Measurements from ENCODE around the gene LRBA.
"Not testable (repeated sequence)": the region's sequence is repeated elsewhere in the genome, so short reads cannot be mapped to it uniquely, and the experiment has no call there.

The LRBA gene

DNA sequence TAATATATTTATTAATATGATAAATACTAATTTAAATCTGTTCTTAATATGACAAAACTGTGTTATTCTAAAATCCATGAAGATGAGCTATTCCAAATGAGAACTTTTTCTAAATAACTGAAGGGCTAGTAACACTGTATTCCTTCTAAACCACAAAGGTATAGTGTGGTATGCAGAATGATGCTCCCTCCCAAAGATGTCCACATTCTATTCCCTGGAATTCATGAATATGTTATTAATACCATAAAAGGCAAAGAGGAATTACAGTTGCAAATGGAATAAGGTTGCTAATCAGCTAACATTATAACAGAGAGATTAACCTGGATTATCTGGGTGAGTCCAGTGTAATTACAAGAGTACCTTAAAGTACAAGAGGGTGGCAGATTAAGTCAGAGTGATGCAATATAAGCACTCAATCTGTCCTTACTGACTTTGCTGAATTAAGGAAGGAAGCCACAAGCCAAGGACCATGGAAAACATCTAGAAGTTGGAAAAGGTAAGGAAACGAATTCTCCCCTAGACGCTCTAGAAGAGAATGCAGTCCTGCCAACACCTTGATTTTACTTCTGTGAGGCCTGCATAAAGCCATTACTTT is 453.8 kb downstream of the LRBA start:
- TF ChIP-seq, protein P1, sequence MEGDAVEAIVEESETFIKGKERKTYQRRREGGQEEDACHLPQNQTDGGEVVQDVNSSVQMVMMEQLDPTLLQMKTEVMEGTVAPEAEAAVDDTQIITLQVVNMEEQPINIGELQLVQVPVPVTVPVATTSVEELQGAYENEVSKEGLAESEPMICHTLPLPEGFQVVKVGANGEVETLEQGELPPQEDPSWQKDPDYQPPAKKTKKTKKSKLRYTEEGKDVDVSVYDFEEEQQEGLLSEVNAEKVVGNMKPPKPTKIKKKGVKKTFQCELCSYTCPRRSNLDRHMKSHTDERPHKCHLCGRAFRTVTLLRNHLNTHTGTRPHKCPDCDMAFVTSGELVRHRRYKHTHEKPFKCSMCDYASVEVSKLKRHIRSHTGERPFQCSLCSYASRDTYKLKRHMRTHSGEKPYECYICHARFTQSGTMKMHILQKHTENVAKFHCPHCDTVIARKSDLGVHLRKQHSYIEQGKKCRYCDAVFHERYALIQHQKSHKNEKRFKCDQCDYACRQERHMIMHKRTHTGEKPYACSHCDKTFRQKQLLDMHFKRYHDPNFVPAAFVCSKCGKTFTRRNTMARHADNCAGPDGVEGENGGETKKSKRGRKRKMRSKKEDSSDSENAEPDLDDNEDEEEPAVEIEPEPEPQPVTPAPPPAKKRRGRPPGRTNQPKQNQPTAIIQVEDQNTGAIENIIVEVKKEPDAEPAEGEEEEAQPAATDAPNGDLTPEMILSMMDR (IDR thresholded peaks at IDR 0.05; ENCODE audit: low read length): no peak
- TF ChIP-seq EZH2phosphoT487 (IDR thresholded peaks at IDR 0.05; ENCODE audit: low read length) (no peak), EZH2 (optimal IDR thresholded peaks at IDR 0.05; ENCODE audit: low read depth, low read length) (no peak)
- no peaks in the 10 kb centered on the region for H3K9me3 ChIP-seq (replicated peaks; ENCODE audit: insufficient read depth, low read length)
- H3K9me2 ChIP-seq (replicated peaks; ENCODE audit: insufficient read depth, low read length): no peaks in the 10 kb centered on the region
- H3K9ac ChIP-seq (ENCODE audit: low read length): no peak overlapping the region
- no peak overlapping the region for H3K27ac ChIP-seq (ENCODE audit: low read length)
- no peaks in the 10 kb centered on the region for H3F3A ChIP-seq (ENCODE audit: insufficient read depth, low read length)
- no peaks in the 10 kb centered on the region for H3K36me3 ChIP-seq (replicated peaks; ENCODE audit: insufficient read depth, low read length)
- H4K20me1 ChIP-seq (ENCODE audit: insufficient read depth, low read length): no peaks in the 10 kb centered on the region
- no peaks in the 10 kb centered on the region for H3K79me2 ChIP-seq (ENCODE audit: low read length)
- no peaks in the 10 kb centered on the region for H3K27me3 ChIP-seq (replicated peaks; ENCODE audit: insufficient read depth, low read length)
- H3K4me2 ChIP-seq (ENCODE audit: low read depth, low read length): no peak overlapping the region
- no peaks in the 10 kb centered on the region for H3K4me1 ChIP-seq (ENCODE audit: low read length)
- no peak for DNase-seq
- H3K4me3 ChIP-seq (ENCODE audit: low read length): no peak overlapping the region
- H2AFZ ChIP-seq (ENCODE audit: low read length): no peak overlapping the region

DNA sequence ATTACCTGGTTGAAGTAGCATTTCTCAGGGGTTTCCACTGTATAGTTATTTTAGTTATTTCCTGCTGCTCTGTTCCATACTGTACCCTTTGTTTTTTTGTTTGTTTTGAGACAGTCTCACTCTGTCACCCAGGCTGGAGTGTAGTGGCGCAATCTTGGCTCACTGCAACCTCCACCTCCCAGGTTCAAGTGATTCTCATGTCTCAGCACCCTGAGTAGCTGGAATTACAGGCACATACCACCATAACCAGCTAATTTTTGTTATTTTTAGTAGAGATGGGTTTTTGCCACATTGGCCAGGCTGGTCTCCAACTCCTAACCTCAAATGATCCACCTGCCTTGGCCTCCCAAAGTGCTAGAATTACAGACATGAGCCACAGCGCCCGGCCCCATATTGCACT is 457.3 kb downstream of the LRBA start:
- H3K4me1 ChIP-seq (ENCODE audit: low read length); H3K79me2 ChIP-seq (ENCODE audit: low read length); H3K9me3 ChIP-seq (replicated peaks; ENCODE audit: insufficient read depth, low read length); H3K36me3 ChIP-seq (replicated peaks; ENCODE audit: insufficient read depth, low read length); H3K9ac ChIP-seq (ENCODE audit: low read length); H3K4me2 ChIP-seq (ENCODE audit: low read depth, low read length); H3K9me2 ChIP-seq (replicated peaks; ENCODE audit: insufficient read depth, low read length); DNase-seq; H3K27me3 ChIP-seq (replicated peaks; ENCODE audit: insufficient read depth, low read length); H3F3A ChIP-seq (ENCODE audit: insufficient read depth, low read length); H4K20me1 ChIP-seq (ENCODE audit: insufficient read depth, low read length); H3K27ac ChIP-seq (ENCODE audit: low read length); H2AFZ ChIP-seq (ENCODE audit: low read length); H3K4me3 ChIP-seq (ENCODE audit: low read length): not testable (repeated sequence)

DNA sequence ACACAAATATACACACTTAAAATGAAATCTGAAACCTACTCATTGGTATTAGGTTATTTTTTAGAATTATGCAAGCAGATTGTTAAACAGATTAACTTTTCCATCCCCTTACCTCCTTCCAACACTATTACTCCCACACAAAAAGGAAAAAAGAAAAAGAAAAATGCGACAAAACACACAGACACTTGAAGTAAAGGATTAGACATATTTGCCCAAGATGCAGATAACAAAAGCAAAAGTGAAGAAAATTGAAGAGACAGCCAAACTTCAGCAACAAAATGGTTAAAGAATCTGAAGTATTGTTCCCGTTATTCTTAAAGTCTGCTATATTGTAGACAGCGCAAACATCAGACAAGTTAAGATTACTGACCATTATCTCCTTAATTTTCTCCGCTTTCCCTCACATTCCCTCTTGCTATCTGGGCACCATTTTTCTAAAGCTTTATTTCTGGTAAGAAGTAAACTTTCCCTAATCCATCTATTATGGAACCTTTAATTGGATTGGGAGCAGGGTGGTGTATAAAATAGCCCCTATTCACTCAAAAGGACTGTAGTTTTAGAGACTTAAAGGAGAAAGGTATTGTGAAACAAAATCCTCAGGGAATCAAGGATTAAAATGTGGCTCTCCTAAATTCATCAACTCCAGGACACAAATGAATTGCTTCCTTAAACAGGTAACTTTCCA is 467.8 kb downstream of the LRBA start:
- Histone ChIP-seq H3K9me2 (replicated peaks; ENCODE audit: insufficient read depth, low read length) (no peaks in the 10 kb centered on the region), H2AFZ (ENCODE audit: low read length) (no peak overlapping the region), H3K9ac (ENCODE audit: low read length) (no peak overlapping the region), H3K79me2 (ENCODE audit: low read length) (no peaks in the 10 kb centered on the region), H3K4me1 (ENCODE audit: low read length) (no peaks in the 10 kb centered on the region), H3K4me3 (ENCODE audit: low read length) (no peak overlapping the region), H3K9me3 (replicated peaks; ENCODE audit: insufficient read depth, low read length) (no peaks in the 10 kb centered on the region), H3K36me3 (replicated peaks; ENCODE audit: insufficient read depth, low read length) (no peaks in the 10 kb centered on the region), H3K27me3 (replicated peaks; ENCODE audit: insufficient read depth, low read length) (no peaks in the 10 kb centered on the region), H3K27ac (ENCODE audit: low read length) (no peak overlapping the region), H4K20me1 (ENCODE audit: insufficient read depth, low read length) (no peaks in the 10 kb centered on the region), H3F3A (ENCODE audit: insufficient read depth, low read length) (no peaks in the 10 kb centered on the region), H3K4me2 (ENCODE audit: low read depth, low read length) (no peak overlapping the region)
- no peak for DNase-seq
- TF ChIP-seq, protein P1 (IDR thresholded peaks at IDR 0.05; ENCODE audit: low read length): no peak
- no peak for TF ChIP-seq EZH2 (optimal IDR thresholded peaks at IDR 0.05; ENCODE audit: low read depth, low read length)
- no peak for TF ChIP-seq EZH2phosphoT487 (IDR thresholded peaks at IDR 0.05; ENCODE audit: low read length)

DNA sequence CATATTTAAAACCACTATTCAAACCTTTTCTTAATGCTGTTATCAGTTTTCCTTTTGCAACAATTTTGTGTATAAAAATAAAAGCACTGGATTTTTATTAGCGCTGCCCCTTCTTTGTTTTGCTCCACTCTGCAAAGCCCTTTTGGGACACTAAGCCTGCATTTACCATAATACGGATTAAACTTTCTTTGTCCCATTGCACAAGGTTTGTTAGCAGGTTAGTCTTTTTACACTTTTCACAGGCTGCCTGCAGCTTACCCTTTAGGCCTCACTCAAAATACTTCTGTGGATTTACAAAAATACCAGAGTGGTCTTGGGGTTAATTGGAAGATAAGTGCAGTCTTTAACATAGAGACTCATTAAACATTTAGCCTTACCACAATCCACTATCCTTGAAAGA is 468.8 kb downstream of the LRBA start:
- Histone ChIP-seq H3K36me3 (replicated peaks; ENCODE audit: insufficient read depth, low read length) (no peaks in the 10 kb centered on the region), H3K4me3 (ENCODE audit: low read length) (no peak overlapping the region), H3F3A (ENCODE audit: insufficient read depth, low read length) (no peaks in the 10 kb centered on the region), H3K9ac (ENCODE audit: low read length) (no peak overlapping the region), H3K4me1 (ENCODE audit: low read length) (no peaks in the 10 kb centered on the region), H3K4me2 (ENCODE audit: low read depth, low read length) (no peak overlapping the region), H3K9me3 (replicated peaks; ENCODE audit: insufficient read depth, low read length) (no peaks in the 10 kb centered on the region), H3K79me2 (ENCODE audit: low read length) (no peaks in the 10 kb centered on the region), H2AFZ (ENCODE audit: low read length) (no peak overlapping the region), H3K9me2 (replicated peaks; ENCODE audit: insufficient read depth, low read length) (no peaks in the 10 kb centered on the region), H4K20me1 (ENCODE audit: insufficient read depth, low read length) (no peaks in the 10 kb centered on the region), H3K27me3 (replicated peaks; ENCODE audit: insufficient read depth, low read length) (no peaks in the 10 kb centered on the region), H3K27ac (ENCODE audit: low read length) (no peak overlapping the region)
- no peak for DNase-seq
- TF ChIP-seq EZH2phosphoT487 (IDR thresholded peaks at IDR 0.05; ENCODE audit: low read length): no peak
- TF ChIP-seq, protein P1 (IDR thresholded peaks at IDR 0.05; ENCODE audit: low read length): no peak
- TF ChIP-seq EZH2 (optimal IDR thresholded peaks at IDR 0.05; ENCODE audit: low read depth, low read length): no peak

Measured in MM.1S (cell line).